Stimulated activated CD8-positive, alpha-beta memory T cell treated with anti-CD3 and anti-CD28 coated beads, Interleukin-12 subunit alpha, Interleukin-12 subunit beta, amount 100 ng/mL, for 24 hours (primary cell): ENCODE data around the gene ZCCHC13.
"Not testable (repeated sequence)": the region's sequence is repeated elsewhere in the genome, so short reads cannot be mapped to it uniquely, and the experiment has no call there.

Experiments used
- DNase-seq: peaks from one replicate; pipeline ENCODE4 v3.0.0-alpha.2; 2020; ENCODE audit errors: extremely low read depth

The ZCCHC13 gene

DNA sequence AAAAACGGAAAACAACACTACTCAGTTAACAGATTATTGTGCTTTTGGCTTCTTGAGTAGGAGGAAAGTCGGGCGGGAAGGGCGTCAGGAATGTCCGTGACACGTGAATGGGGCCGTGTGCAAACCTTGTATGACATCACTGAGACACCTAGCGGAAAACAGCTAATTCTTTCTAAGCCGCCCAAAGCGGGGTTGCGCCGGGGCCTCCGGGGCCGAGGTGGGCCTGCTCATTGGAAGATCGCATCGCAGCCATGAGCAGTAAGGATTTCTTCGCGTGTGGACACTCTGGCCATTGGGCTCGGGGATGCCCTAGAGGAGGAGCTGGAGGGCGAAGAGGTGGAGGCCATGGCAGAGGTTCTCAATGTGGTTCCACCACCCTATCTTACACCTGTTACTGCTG lies at the start of gene ZCCHC13:
Gene ZCCHC13 (plus strand): TSS at position 165 of the 400 bp plus-strand sequence. CDS start 87 bp downstream, at position 252.
- DNase-seq: no peak

DNA sequence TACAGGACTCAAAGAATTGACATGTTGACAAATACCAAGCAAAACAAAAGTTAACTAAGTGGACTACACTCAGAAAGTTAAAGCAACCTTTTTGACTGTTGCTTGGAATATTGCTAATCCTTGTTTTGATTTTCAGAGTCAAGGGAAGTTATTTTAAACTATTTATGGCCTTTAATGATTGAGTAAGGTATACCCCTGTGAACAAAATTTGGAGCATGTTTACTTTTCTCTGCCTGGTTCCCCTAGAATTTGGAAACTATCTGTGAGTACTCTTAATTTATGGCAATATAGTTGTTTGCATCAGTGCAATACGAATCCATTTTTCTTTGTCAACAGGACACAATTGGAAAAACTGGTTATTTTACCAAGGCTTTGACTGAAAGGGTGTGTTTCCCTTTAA lies 45.9 kb upstream of the ZCCHC13 start:
- DNase-seq: not testable (repeated sequence)

DNA sequence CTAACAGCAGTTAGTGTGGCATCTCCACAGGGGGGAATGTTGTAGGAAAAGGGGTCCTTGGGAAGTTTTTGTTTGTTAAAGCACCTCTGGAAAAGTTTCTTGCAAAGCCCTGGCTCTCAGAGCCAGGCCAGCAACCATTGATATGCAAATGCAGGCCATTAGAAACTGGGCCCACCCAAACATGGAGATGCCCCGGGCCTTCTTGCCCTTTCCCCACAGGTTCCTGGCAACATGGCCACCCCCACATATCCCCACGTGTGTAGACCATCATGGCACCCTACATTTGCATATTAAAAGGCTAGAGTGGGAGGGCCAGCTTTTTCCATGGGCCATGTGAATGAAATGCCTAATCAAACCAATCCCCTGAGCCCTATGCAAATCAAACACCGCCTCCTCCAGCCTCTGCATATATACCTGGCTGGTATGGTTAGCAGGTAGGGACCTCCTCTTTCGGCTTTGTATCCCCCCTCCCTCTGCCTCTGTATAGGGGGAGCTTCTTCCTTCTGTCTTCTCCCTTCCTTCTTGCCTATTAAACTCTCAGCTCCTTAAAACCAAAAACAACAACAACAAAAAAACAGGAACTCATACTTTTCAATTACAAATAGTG lies 44.0 kb upstream of the ZCCHC13 start:
- no peak for DNase-seq

DNA sequence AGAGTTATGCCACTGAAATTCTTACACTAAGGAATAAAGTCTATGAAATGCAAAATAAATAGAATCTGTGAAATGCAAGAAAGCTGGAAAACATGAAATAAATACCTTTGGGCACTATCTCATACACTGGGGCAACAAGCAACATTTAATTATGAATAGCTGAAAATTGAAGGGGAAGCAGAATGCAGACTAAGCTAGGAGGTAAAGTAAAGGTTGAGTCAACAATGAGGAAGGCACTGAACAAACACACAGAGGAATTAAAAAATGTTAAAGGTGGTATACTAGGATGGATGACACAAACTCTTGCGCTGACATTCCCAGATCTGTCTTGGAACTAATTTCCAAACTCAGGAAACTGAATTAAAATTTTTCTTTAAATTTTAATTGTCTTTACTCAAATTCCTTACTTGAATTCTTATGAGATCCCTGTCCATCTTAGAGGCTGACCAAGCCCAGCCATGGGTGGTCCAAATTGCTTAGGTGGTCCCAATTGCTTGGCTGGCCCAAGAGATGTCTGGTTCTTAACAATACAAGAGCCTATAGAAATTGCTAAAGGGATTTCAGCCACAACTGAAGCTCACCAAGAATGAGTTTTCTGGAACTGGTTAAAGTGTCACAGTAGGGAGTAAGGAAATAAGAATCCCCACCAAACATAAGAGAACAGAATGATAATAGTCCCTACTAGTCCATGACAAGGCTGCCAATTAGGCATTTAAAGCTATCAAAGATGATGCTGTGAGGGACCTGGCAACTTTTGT lies 41.3 kb upstream of the ZCCHC13 start:
- DNase-seq: no peak

DNA sequence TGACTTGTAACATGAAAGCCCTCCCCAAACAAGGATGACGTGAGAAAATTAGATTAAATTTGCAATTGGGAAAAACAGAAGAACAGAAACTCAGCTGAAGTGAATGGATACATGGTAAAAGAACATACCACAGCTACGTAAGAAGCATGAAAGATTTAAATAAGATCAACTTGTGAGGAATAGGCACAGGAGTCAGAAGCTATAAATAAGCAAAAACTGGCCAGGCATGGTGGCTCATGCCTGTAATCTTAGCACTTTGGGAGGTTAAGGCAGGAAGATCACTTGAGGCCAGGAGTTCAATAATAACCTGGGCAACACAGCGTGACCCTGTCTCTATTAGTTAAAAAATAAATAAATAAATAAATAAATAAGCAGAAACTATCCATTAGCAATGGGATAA lies 33.6 kb upstream of the ZCCHC13 start:
- DNase-seq: no peak

DNA sequence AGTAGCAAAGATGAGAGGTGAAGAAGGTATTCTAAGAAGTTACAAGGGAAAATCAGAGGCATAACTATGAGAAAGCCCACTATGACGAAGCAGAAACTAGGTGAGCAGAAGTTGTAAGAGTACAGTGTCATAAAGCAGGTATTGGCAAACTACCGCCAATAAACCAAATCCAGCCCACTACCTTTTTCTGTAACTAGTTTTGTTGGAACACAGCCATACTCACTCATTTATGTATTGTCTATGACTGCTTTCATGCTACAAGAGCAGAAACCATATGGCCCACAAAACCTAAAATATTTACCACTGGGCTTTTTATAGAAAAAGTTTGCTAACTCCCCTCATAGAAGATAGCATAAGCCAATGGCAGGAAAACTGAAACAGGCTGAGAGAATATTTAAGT lies 31.8 kb upstream of the ZCCHC13 start:
- no peak for DNase-seq

DNA sequence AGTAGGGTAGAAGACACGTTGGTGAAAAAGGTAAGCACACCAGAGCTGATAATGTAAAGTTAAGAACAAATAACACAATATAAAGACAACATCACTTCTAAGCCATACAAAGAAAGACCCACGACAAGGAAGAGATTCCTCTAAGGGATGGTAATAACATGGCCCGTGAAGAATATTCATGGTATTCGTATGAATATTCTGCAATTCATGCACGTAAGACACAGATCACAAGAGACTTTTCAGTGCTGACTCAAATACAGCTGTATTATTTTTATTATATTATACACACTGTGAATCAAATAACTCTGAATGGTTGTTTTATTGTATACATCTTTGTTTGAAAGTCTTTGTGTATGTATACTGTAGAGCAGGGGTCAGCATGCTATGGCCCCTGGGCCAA lies 29.5 kb upstream of the ZCCHC13 start:
- DNase-seq: no peak

DNA sequence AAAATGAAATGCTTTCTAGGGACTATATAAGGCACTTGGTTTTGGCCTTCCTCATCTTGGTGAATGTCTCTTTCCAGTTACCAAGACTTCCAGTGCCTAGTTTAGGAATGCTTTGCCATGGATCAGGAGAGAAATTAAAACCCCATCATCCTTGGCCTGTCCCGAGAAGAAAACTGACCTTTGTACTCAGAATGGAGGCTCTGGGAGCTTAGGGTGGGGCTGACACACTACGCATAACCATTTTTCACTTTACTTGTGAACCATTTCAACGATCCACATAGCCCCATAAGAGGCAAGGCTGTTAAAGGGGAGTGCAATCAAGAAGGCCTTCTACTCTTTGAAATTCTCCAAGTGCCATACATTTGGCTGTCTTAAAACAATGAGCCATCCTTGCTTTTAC lies 26.7 kb upstream of the ZCCHC13 start:
- no peak for DNase-seq

DNA sequence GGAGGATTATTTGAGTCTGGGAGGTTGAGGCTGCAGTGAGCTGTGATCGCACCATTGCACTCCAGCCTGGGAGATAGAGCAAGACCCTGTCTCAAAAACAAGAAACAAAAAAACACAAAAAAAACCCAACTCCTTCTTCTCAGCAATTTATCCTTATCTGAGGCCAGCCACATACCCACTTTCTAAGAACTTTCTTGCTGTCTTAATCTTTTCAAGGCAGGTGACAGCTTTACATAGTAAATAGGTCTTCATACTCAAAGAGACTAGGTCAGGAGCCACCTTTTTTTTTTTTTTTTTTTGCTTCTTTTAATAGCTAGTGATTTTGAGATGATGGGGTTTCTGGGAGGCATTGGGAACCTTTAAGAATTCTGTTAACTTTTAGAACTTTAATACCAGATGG lies 26.1 kb upstream of the ZCCHC13 start:
- DNase-seq: no peak

DNA sequence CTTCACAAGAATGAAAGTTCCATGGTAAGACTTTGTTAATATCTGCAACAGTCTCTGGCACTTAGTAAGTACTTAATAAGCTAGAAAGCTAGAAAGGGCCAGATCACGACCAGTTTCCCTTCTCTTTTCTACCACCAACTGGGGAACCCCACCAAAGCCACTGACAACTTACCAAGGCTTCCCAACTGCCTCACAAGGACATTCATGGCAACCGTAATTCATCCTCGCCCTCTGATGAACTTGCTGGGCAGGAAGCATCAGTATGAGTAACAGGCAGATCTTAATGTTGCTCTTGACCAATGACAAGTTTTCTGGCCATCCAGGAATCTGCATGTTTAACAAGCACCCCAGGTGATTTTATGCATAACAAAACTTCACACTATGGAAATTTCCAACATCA lies 23.2 kb upstream of the ZCCHC13 start:
- DNase-seq: no peak

DNA sequence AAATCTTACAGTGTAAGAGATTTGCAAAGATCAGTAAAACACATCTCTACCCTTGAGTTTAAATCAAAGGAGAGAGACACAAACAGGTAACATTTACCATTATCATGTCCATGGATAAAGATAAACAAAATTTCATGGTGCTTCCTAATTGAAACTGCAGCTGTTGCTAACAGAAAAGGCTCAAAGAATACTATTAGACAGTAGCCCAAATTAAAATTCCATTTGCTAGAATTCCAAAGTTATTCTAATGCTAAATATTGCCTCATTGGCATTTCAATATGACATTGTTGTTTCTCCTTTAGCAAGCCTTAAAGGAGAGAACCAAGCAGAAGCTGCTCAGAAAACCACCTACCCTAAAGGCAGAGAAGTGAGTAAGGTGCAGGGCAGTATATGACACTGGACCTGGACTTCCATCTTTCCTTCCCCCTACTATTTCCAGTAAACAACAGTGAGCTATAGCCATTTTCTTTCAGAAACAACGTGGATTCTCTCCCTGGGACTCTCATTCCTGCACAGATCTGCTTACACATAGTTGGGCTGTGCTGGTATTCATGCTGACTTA lies 19.5 kb upstream of the ZCCHC13 start:
- DNase-seq: no peak

DNA sequence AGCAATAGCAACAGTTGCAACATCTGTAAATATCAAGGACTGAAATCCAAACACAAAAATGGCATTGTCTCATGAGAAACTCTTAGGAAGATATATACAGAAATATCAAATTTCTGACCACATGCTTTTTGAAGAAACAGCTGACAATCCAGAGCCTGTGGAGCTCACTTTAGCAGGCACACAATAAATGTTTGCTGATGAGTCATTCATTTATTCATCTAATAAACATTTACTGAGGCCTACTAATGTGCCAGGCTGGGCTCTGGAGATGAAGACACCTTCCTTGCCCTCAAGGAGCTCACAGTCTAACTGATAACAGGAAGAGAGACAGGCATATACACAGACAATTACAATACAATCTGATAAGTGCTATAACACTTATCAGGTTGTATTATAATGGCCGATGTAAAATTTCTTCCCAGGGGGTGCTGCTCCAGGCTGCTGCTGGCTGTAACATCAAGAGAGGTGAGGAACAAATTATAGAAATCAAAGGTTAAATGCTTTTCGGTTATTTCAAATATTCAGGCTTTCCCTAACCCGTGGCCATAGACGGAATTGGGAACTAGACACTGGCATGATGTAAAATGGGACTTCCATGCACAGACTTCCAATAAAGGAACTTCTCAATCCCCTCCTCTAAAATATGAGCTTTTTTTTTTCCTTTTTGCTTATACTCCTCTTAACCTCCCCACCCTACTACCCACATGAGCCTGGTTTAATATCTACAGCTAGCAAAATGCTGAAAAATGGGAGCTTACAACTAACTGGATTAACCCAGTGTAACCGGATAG lies 16.8 kb upstream of the ZCCHC13 start:
- no peak for DNase-seq

DNA sequence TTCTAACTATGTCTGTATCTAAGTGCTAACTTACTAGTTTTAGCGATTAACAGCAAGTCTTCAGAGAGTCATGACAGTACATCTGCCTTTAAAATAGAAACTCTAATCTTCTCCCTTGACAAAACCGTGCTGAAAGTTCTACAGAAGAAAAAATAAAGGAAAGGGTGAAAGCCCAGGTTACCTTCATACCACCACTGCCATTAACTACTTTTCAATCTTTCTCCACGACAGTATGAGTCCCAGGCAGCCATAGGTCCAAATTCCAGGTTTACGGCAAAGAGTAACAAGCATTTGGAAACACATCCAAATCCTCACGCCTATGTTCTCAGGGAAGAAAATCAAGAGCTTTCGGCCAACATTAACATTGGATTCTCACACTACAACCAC lies 12.4 kb upstream of the ZCCHC13 start:
- DNase-seq: no peak

DNA sequence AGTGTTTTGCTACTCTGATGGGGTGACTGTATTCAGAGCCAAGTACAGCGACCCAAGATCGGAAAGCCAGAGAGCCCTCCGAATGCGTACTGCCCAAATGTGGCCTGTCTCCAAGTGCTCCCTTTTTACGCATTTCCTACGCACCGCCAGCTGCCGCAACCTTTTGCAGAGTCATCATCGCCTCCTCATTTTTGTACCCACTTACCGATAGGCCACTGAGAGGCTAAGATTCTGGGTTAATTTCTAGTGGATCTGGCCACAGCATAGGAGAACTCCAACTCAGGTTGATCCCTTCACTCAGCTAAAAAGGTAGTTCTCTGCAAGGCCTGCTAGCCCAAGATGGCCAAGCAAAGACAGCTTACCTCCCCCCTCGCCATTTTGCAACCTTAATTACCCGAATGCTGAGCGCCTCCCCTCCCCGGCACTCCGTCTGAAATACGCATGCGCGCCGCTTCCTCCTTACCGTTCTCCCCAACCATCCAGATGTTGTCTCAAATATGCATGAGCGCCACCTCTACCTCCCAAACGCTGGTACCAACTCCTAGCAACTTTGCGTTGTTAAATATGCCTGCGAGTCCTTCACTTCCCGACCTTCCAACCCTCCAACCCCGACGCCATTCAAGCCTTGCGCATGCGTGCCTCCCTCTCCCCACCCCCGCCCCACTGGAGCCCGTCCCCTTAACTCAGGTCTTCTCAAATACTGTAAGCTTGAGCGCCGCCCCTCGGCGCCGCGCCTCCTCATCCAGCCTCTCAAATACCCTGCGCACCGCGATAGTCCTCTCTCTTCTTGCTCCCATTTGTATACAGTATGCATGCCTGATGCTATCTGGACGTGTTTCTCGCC lies 11.8 kb upstream of the ZCCHC13 start:
- peak; percentile 47 for DNase-seq

DNA sequence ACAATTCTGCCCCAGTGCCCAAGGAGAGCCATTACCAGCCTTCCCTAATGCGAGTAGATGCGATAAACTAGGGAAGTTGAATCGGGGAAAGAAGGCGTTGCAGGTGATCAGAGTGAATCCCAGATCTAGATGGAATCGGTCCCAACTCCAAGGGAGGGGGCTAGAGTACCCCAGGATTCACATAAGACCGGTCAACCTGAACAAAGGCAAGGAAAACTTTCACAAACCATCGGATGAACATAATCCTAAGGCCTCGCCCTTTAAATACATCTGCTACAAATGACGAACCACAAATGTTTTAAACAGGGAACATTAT lies 11.2 kb upstream of the ZCCHC13 start:
- no peak for DNase-seq

DNA sequence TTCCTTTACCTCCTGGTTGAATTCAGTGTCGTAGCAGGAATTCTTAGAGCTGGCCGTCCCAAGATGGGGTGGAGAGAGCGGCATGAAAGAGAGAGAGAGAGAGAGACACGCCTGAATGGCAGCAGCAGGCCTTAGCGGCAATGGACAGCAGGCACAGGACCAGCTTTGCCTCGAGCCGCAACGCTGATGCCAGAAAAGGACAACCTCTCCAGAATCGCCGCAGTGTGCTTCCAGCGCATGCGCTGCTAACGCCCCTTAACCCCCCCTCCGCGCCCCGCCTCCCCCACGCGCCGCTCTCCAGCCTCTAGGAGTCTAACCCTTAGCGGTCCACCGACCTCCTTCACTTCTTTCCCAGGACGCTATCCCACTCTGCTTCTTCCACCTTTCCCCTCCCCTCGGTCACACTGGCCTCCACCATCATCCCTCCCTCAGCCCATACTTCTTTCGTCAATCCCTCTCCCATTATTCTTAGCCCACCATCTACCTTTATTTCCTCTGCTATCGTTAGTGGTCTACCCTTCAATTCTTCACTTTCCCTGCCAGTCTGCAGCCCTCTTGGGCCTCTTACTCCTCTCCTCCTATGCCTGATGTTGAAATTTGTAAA lies 10.5 kb upstream of the ZCCHC13 start:
- DNase-seq: peak; percentile 36

DNA sequence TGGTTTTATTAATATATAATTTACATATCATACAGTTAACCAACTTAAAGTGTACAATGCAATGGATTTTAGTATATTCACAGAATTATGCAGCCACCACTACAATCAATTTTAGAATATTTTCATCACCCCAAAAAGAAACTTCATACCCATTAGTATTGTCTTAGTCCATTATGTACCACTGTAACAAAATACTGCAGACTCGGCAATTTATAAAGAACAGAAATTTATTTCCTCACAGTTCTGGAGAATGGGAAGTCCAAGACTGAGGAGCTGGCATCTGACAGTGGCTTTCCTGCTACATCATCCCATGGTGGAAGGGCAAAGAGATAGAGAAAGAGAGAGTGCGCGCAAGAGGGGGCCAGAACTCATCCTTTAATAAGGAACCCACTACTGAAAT lies 8.9 kb upstream of the ZCCHC13 start:
- DNase-seq: no peak

DNA sequence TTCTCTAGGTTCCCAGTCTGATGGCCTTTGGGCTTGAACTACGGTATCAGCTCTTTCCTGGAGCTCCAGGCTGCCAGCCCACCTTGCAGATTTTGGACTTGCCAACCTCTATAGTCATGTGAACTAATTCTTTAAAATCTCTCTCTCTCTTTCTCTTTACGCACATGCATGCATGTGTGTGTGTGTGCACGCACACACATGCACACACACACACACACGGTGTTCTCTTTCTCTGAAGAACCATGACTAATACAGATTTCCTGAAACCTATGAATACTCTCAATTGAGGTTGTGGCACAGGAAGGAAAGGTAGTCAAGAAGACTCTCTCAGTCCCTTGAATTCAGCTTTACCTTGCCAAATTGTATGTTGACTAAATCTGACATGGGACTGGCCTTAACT lies 6.2 kb upstream of the ZCCHC13 start:
- DNase-seq: no peak

DNA sequence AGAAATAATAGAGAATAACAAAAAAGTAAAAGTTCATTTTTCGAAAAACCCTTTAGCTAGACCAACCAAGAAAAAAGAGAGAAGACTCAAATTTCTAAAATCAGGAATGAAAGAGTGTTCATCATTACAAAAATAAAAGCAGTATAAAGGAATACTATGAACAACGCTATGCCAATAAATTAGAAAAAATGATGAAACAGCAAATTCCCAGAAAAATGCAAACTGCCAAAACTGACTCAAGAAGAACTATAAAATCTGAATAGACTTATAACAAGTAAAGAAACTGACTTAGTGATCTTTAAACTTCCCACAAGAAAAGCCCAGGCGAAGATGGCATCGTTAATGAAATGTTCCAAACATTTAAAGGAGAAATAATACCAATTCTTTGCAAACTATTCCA lies 3.1 kb upstream of the ZCCHC13 start:
- no peak for DNase-seq

DNA sequence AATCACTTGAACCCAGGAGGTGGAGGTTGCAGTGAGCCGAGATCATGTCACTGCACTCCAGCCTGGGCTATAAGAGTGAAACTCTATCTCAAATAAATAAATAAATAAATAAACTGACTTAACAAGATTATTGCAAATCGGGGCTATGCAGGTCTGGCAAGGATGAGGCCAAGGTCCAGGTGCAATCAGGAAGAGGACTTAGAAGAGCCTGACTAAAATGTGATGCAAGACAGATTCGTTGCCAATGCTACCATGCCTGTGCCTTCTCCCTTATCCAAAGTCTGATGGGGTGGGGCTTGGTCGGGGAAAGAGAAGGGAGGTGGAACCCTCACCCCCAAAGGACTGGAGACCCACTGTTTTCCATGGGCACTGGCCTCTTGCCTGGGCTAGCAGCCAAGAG lies 14.7 kb downstream of the ZCCHC13 start:
- DNase-seq: no peak

DNA sequence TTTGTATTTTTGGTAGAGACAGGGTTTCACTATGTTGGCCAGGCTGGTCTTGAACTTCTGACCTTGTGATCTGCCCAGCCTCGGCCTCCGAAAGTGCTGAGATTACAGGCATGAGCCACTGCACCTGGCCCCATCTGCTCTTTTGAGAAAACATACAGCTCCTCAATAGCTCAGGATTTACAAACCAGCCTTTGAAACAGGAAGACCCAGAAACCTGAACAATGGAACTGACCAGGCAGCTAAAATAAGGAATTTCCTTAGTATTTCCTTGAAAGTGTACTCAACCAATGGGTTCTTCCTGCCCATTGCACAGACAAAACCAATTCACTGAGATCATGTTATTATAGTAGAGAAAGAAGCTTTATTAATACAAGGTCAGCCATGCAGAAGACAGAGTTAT lies 15.3 kb downstream of the ZCCHC13 start:
- DNase-seq: not testable (repeated sequence)
